Esophagus squamous epithelium (tissue), 4 donors: ENCODE measurements around the gene NUDT4B.
"Not testable (repeated sequence)": the region's sequence is repeated elsewhere in the genome, so short reads cannot be mapped to it uniquely, and the experiment has no call there.

ENCODE experiments used
- POLR2A ChIP-seq, 4 donors: fragments of 450-650 bp; IDR thresholded peaks; one replicate each; pipeline ENCODE4 v1.6.1; 2017; ENCODE audit warnings: antibody characterized with exemption in 4 of 4, mild to moderate bottlenecking in 4 of 4, moderate library complexity in 3 of 4
- TF ChIP-seq, protein P1 (sequence below), 6 experiments: fragments of 450-650 bp in 4 of 6; fragments of 200-600 bp in 2 of 6; sonication (generic) in 2 of 6; IDR thresholded peaks; one replicate each; pipeline ENCODE4 v1.5.1; 2016 to 2019; ENCODE audit warnings: antibody characterized with exemption in 6 of 6, mild to moderate bottlenecking in 4 of 6, moderate library complexity in 4 of 6

GRCh38 chr1:148733585-148734310 is 14.8 kb upstream of the NUDT4B start:
- TF ChIP-seq, protein P1, sequence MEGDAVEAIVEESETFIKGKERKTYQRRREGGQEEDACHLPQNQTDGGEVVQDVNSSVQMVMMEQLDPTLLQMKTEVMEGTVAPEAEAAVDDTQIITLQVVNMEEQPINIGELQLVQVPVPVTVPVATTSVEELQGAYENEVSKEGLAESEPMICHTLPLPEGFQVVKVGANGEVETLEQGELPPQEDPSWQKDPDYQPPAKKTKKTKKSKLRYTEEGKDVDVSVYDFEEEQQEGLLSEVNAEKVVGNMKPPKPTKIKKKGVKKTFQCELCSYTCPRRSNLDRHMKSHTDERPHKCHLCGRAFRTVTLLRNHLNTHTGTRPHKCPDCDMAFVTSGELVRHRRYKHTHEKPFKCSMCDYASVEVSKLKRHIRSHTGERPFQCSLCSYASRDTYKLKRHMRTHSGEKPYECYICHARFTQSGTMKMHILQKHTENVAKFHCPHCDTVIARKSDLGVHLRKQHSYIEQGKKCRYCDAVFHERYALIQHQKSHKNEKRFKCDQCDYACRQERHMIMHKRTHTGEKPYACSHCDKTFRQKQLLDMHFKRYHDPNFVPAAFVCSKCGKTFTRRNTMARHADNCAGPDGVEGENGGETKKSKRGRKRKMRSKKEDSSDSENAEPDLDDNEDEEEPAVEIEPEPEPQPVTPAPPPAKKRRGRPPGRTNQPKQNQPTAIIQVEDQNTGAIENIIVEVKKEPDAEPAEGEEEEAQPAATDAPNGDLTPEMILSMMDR (IDR thresholded peaks at IDR 0.05): not testable (repeated sequence)
- not testable (repeated sequence) for TF ChIP-seq POLR2A (IDR thresholded peaks at IDR 0.05)
